HepG2 (cell line): ENCODE measurements around the gene ARL8A. TPM values are rescaled to one million over a fixed set of nuclear protein-coding genes. Genes with fewer than 3 reads are reported as not detected.
A peak's percentile ranks its signal among the peaks of the same experiment; 100 is the strongest.

Experiments
- ATAC-seq: fragments of 200-7000 bp; cut with Tn5 transposase; 3 replicates; pipeline ENCODE4 v1.9.1; 2020; ENCODE audit warnings: mild to moderate bottlenecking, moderate library complexity
- BruUV-seq: library from RNA; stranded (reverse); fragments of 400-500 nt; replicated peaks from 2 replicates; lab custom pipeline; 2021; lab: Mats Ljungman, UMichigan
- CTCF ChIA-PET: fragments of 300-600 bp; formaldehyde crosslinking; extraction: SDS; loops from one replicate; lab custom pipeline; 2021; ENCODE audit warnings: low total read pairs, inconsistent platforms, low intra/inter-chr PET ratio; lab: Yijun Ruan, JAX
- POLR2A ChIA-PET: fragments of 350-600 bp; sonication (Branson Sonifier 250); formaldehyde crosslinking; loops from one replicate; lab custom pipeline; 2020; ENCODE audit warnings: antibody characterized with exemption, inconsistent platforms; lab: Yijun Ruan, JAX
- DNase-seq: peaks from one replicate; pipeline ENCODE4 v3.0.0-alpha.2; 2015; ENCODE audit warnings: low spot score
- FAIRE-seq: peaks from 3 replicates; lab custom pipeline; 2011; peaks lifted over from hg19 to GRCh38; lab: Jason Lieb, UNC
- H2AFZ ChIP-seq: one replicate; pipeline ENCODE4 v1.6.1; 2011; ENCODE audit warnings: low read length, inconsistent platforms
- H3K27ac ChIP-seq: fragments of 300-600 bp; 3 replicates; pipeline ENCODE4 v1.8.0; 2011; ENCODE audit warnings: mixed run types, mild to moderate bottlenecking, mixed read lengths, low read length, inconsistent platforms; ENCODE audit not compliant: insufficient read depth; ENCODE audit errors: extremely low read length
- H3K27me3 ChIP-seq, 2 experiments: fragments of 200-600 bp in 1 of 2; 2 replicates in 1 of 2; 3 replicates in 1 of 2; pipeline versions ENCODE4 v1.6.0 to v1.8.0; 2011; ENCODE audit warnings: low read length in 2 of 2, mild to moderate bottlenecking in 2 of 2, moderate library complexity in 2 of 2, inconsistent platforms in 1 of 2; ENCODE audit not compliant: insufficient read depth in 2 of 2, control insufficient read depth in 1 of 2
- H3K36me3 ChIP-seq, 2 experiments: fragments of 200-600 bp in 1 of 2; replicated peaks in 1 of 2; 2 replicates in 1 of 2; 3 replicates in 1 of 2; pipeline versions ENCODE4 v1.5.1 to v1.8.0; 2011; ENCODE audit warnings: low read length in 2 of 2, inconsistent platforms in 1 of 2; ENCODE audit not compliant: insufficient read depth in 2 of 2, control insufficient read depth in 1 of 2
- H3K4me1 ChIP-seq: 2 replicates; pipeline ENCODE4 v1.5.1; 2012; ENCODE audit warnings: low read length, inconsistent platforms; ENCODE audit not compliant: insufficient read depth
- H3K4me2 ChIP-seq: 2 replicates; pipeline ENCODE4 v1.6.0; 2011; ENCODE audit warnings: low read depth, low read length, inconsistent platforms
- H3K4me3 ChIP-seq, 3 experiments: fragments of 200-600 bp in 1 of 3; sonication (generic), shearing (Covaris generic) in 1 of 3; replicated peaks in 1 of 3; 2 replicates each; pipeline ENCODE4 v1.5.1; 2011 to 2016; ENCODE audit warnings: low read length in 3 of 3, inconsistent platforms in 2 of 3, low read depth in 2 of 3, mild to moderate bottlenecking in 2 of 3, control low read depth in 1 of 3, mixed read lengths in 1 of 3; ENCODE audit not compliant: insufficient read depth in 1 of 3
- H3K79me2 ChIP-seq: one replicate; pipeline ENCODE4 v1.6.1; 2011; ENCODE audit warnings: low read length, inconsistent platforms; ENCODE audit not compliant: insufficient read depth
- H3K9ac ChIP-seq: 2 replicates; pipeline ENCODE4 v1.6.0; 2011; ENCODE audit warnings: mild to moderate bottlenecking, low read depth, low read length, inconsistent platforms; ENCODE audit not compliant: insufficient read depth
- H3K9me3 ChIP-seq: 2 replicates; pipeline ENCODE4 v1.5.1; 2012; ENCODE audit warnings: mild to moderate bottlenecking, low read length
- H4K20me1 ChIP-seq: 2 replicates; pipeline ENCODE4 v1.6.0; 2011; ENCODE audit warnings: inconsistent platforms, mild to moderate bottlenecking, low read length, moderate library complexity; ENCODE audit not compliant: insufficient read depth
- CCDC6 ChIP-seq: sonication (generic); formaldehyde crosslinking; IDR thresholded peaks from 2 replicates; pipeline ENCODE4 v1.8.1; 2022; ENCODE audit warnings: mild to moderate bottlenecking, missing genetic modification reagents, moderate library complexity
- ETV5 ChIP-seq: IDR thresholded peaks from 2 replicates; pipeline ENCODE4 v1.6.1; 2018; ENCODE audit warnings: missing biosample characterization, missing genetic modification reagents, inconsistent platforms, borderline replicate concordance
- EZH2 ChIP-seq: conservative IDR thresholded peaks from 2 replicates; pipeline ENCODE4 v1.6.1; 2012; ENCODE audit warnings: mild to moderate bottlenecking, low read depth, low read length, moderate library complexity
- HCFC1 ChIP-seq: fragments of 150-350 bp; IDR thresholded peaks from 2 replicates; pipeline ENCODE4 v1.6.1; 2014; ENCODE audit warnings: low read depth, low read length
- HNRNPL ChIP-seq: fragments of 200-400 bp; formaldehyde crosslinking; IDR thresholded peaks from 2 replicates; pipeline ENCODE4 v1.6.1; 2017; ENCODE audit warnings: mild to moderate bottlenecking, low read depth, low read length
- KLF15 ChIP-seq: sonication (generic); formaldehyde crosslinking; IDR thresholded peaks from 2 replicates; pipeline ENCODE4 v1.8.1; 2023; ENCODE audit warnings: borderline replicate concordance, mild to moderate bottlenecking, inconsistent platforms, missing genetic modification reagents, mixed read lengths
- KLF9 ChIP-seq: IDR thresholded peaks from 2 replicates; pipeline ENCODE4 v1.6.1; 2016; ENCODE audit warnings: low read depth
- LCORL ChIP-seq, 2 experiments: fragments of 450-650 bp in 1 of 2; sonication (generic) in 1 of 2; formaldehyde crosslinking in 1 of 2; IDR thresholded peaks; 2 replicates each; pipeline versions ENCODE4 v1.5.0 to v1.6.1; 2017 to 2020; ENCODE audit warnings: antibody characterized with exemption in 1 of 2, missing genetic modification reagents in 1 of 2
- MED1 ChIP-seq: sonication (generic); formaldehyde crosslinking; IDR thresholded peaks from 2 replicates; pipeline ENCODE4 v1.4.0; 2020; ENCODE audit warnings: missing genetic modification reagents
- MLX ChIP-seq: IDR thresholded peaks from 2 replicates; pipeline ENCODE4 v1.6.1; 2016
- PHF21A ChIP-seq: sonication (generic); formaldehyde crosslinking; IDR thresholded peaks from 2 replicates; pipeline ENCODE4 v1.5.0; 2020; ENCODE audit warnings: mild to moderate bottlenecking, missing genetic modification reagents
- POLR2AphosphoS2 ChIP-seq: IDR thresholded peaks from 2 replicates; pipeline ENCODE4 v1.6.1; 2011; ENCODE audit warnings: low read depth, low read length, improper control_type of control experiment
- RFX5 ChIP-seq: IDR thresholded peaks from 2 replicates; pipeline ENCODE4 v1.6.1; 2011; ENCODE audit warnings: low read depth, low read length, improper control_type of control experiment
- SAP130 ChIP-seq: IDR thresholded peaks from 2 replicates; pipeline ENCODE4 v1.6.1; 2016; ENCODE audit warnings: low read depth
- SRSF1 ChIP-seq: fragments of 200-400 bp; formaldehyde crosslinking; optimal IDR thresholded peaks from 2 replicates; pipeline ENCODE3; 2017; ENCODE audit warnings: mild to moderate bottlenecking, low read depth, low read length, moderate library complexity
- SUZ12 ChIP-seq: fragments of 150-350 bp; IDR thresholded peaks from 2 replicates; pipeline ENCODE4 v1.6.1; 2014; ENCODE audit warnings: low read depth, low read length
- ZMYM2 ChIP-seq: sonication (generic); formaldehyde crosslinking; IDR thresholded peaks from 2 replicates; pipeline ENCODE4 v1.8.0; 2022; ENCODE audit warnings: mild to moderate bottlenecking, missing genetic modification reagents
- ZNF160 ChIP-seq: sonication (generic); formaldehyde crosslinking; IDR thresholded peaks from 2 replicates; pipeline ENCODE4 v1.8.0; 2022; ENCODE audit warnings: mild to moderate bottlenecking, inconsistent platforms, missing genetic modification reagents
- ZNF17 ChIP-seq: sonication (generic); formaldehyde crosslinking; IDR thresholded peaks from 2 replicates; pipeline ENCODE4 v1.5.0; 2020; ENCODE audit warnings: mild to moderate bottlenecking, missing genetic modification reagents
- ZNF44 ChIP-seq: sonication (generic); formaldehyde crosslinking; IDR thresholded peaks from 2 replicates; pipeline ENCODE4 v1.5.1; 2020; ENCODE audit warnings: mild to moderate bottlenecking, missing genetic modification reagents
- ZNF530 ChIP-seq: sonication (generic); formaldehyde crosslinking; IDR thresholded peaks from 2 replicates; pipeline ENCODE4 v1.5.0; 2020; ENCODE audit warnings: low read depth, mild to moderate bottlenecking, missing genetic modification reagents
- ZNF572 ChIP-seq: sonication (generic); formaldehyde crosslinking; IDR thresholded peaks from 2 replicates; pipeline ENCODE4 v1.5.1; 2020; ENCODE audit warnings: mild to moderate bottlenecking, missing genetic modification reagents
- ZNF788 ChIP-seq: sonication (generic); formaldehyde crosslinking; IDR thresholded peaks from 2 replicates; pipeline ENCODE4 v1.5.0; 2020; ENCODE audit warnings: mild to moderate bottlenecking, missing genetic modification reagents, borderline replicate concordance
- WGBS: methylation state at CpG from one replicate; pipeline ENCODE4 v1.1.6; 2017; ENCODE audit warnings: low lambda C conversion rate; 5-methylcytosine and 5-hydroxymethylcytosine counted together
- in situ Hi-C: cut with HindIII; loops from 2 replicates; pipeline ENCODE4 v1.10.0; 2017; ENCODE audit warnings: low pct_unique_long_range_greater_than_20kb; ENCODE audit not compliant: extremely low pct_ligation_motif_present
- intact Hi-C: fragments of 100-400 bp; cut with micrococcal nuclease; formaldehyde crosslinking; loops from one replicate; pipeline ENCODE4 v1.10.0; 2022; ENCODE audit not compliant: unreplicated experiment
- polyA plus RNA-seq, 8 experiments: library from polyadenylated mRNA; depleted of rRNA in 3 of 8; stranded (reverse) in 7 of 8; unstranded in 1 of 8; fragments of >200 nt; fragmentation: Illumina TruSeq in 4 of 8; extraction: Trizol in 4 of 8; gene quantifications; 2 replicates each; pipeline versions ENCODE4 v1.2.1 to v1.2.3, GENCODE V29; 2011 to 2016; ENCODE audit warnings: low read depth in 4 of 8, missing spikeins in 1 of 8, mixed read lengths in 1 of 8; ENCODE audit not compliant: insufficient read depth in 1 of 8
- total RNA-seq, 5 experiments: library from RNA; depleted of rRNA; stranded (reverse); fragments of >200 nt; fragmentation: Illumina TruSeq; extraction: Trizol; gene quantifications; 2 replicates each; pipeline ENCODE4 v1.2.3, GENCODE V29; 2016; ENCODE audit warnings: low read depth in 1 of 5
- TF ChIP-seq, protein P1 (sequence below): fragments of 450-650 bp; IDR thresholded peaks from 2 replicates; pipeline ENCODE4 v1.6.1; 2017
- TF ChIP-seq, protein P2 (sequence below): sonication (generic); formaldehyde crosslinking; IDR thresholded peaks from 2 replicates; pipeline ENCODE4 v1.8.1; 2023; ENCODE audit warnings: mild to moderate bottlenecking, missing genetic modification reagents, borderline replicate concordance
- TF ChIP-seq, protein P3 (sequence below): sonication (generic); formaldehyde crosslinking; IDR thresholded peaks from 2 replicates; pipeline ENCODE4 v1.4.0; 2020; ENCODE audit warnings: mild to moderate bottlenecking, missing genetic modification reagents

ARL8A gene
- total and polyA plus RNA-seq, 2 of the 13 experiments (the other 11 are each of a cell fraction or from before 2014, with no cell fraction given) = 2.7 to 23.4 TPM

GRCh38 chr1:202117898-202118371 lies 26.6 kb downstream of the ARL8A start:
- CTCF ChIA-PET = interaction anchor here (1.0 to 3.1 kb wide), 4 partner anchors 27 to 118 kb away, joined by 3 to 69 read pairs (median 41); partner anchors contain the start of gene ELF3
- FAIRE-seq (no peak), ATAC-seq (peak; percentile 25), DNase-seq (peak; percentile 56)
- in situ Hi-C loops = loop anchor here (5.0 kb wide), 1 partner anchor 106 kb away; the partner anchor contains the start of gene ELF3
- no peaks in the 10 kb centered on the region for H3K79me2 ChIP-seq
- no peaks in the 10 kb centered on the region for H3K9me3 ChIP-seq
- BruUV-seq = no TSS peak
- H3K4me1 ChIP-seq = peaks cover 44% of the 10 kb centered on the region
- H2AFZ ChIP-seq = no peak overlapping the region
- peaks cover 0 to 17% of the 10 kb centered on the region in 2 experiments; a peak in 2 of 5 replicates for H3K27me3 ChIP-seq
- no peaks in the 10 kb centered on the region for H4K20me1 ChIP-seq
- no peak overlapping the region for H3K4me3 ChIP-seq
- intact Hi-C loops = loop anchor here (2.0 to 10.0 kb wide), 2 partner anchors 31 to 223 kb away; no protein-coding TSS in a partner anchor
- WGBS = 35% methylated on average over 10 of the region's 10 CpGs
- no peak overlapping the region for H3K27ac ChIP-seq
- H3K36me3 ChIP-seq = no peaks in the 10 kb centered on the region
- peak overlapping the region; percentile 14; the same call in 1 of the 2 replicates for H3K4me2 ChIP-seq
- no peak overlapping the region for H3K9ac ChIP-seq
- POLR2A ChIA-PET = interaction anchor here (0.6 to 3.7 kb wide), 2 partner anchors 33 to 107 kb away, joined by 3 to 30 read pairs; partner anchors contain the start of gene ELF3
- TF ChIP-seq ZNF788 (CRISPR knock-in tag) (no peak), ZNF17 (CRISPR knock-in tag) (no peak), ZNF44 (CRISPR knock-in tag) (no peak), RFX5 (no peak), KLF15 (CRISPR knock-in tag) (no peak), CCDC6 (CRISPR knock-in tag) (no peak), POLR2AphosphoS2 (no peak), SAP130 (peak; percentile 55), ETV5 (CRISPR knock-in tag) (no peak), SUZ12 (no peak), ZMYM2 (CRISPR knock-in tag) (peak; percentile 62; the same call in 1 of the 2 replicates), MLX (CRISPR knock-in tag) (no peak), LCORL (IDR thresholded peaks at IDR 0.05) (no peak), LCORL (CRISPR knock-in tag; IDR thresholded peaks at IDR 0.05) (no peak), ZNF530 (CRISPR knock-in tag) (no peak), PHF21A (no peak), ZNF572 (no peak), EZH2 (no peak), ZNF160 (no peak), HCFC1 (no peak), KLF9 (CRISPR knock-in tag) (no peak), HNRNPL (no peak), MED1 (peak; percentile 50), SRSF1 (no peak)
- TF ChIP-seq, protein P1, sequence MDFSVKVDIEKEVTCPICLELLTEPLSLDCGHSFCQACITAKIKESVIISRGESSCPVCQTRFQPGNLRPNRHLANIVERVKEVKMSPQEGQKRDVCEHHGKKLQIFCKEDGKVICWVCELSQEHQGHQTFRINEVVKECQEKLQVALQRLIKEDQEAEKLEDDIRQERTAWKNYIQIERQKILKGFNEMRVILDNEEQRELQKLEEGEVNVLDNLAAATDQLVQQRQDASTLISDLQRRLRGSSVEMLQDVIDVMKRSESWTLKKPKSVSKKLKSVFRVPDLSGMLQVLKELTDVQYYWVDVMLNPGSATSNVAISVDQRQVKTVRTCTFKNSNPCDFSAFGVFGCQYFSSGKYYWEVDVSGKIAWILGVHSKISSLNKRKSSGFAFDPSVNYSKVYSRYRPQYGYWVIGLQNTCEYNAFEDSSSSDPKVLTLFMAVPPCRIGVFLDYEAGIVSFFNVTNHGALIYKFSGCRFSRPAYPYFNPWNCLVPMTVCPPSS = no peak
- TF ChIP-seq, protein P2, sequence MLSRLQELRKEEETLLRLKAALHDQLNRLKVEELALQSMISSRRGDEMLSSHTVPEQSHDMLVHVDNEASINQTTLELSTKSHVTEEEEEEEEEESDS (CRISPR knock-in tag) = no peak
- TF ChIP-seq, protein P3, sequence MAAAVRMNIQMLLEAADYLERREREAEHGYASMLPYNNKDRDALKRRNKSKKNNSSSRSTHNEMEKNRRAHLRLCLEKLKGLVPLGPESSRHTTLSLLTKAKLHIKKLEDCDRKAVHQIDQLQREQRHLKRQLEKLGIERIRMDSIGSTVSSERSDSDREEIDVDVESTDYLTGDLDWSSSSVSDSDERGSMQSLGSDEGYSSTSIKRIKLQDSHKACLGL (CRISPR knock-in tag) = no peak
